Activated CD8-positive, alpha-beta memory T cell treated with anti-CD3 and anti-CD28 coated beads for 4 hours (primary cell): ENCODE results near the gene RBM4B.
"Not testable (repeated sequence)": the region's sequence is repeated elsewhere in the genome, so short reads cannot be mapped to it uniquely, and the experiment has no call there.

Experiments used
- DNase-seq, 2 donors: peaks; one replicate each; pipeline ENCODE4 v3.0.0-alpha.2; 2020; ENCODE audit warnings: low read depth in 2 of 2

Gene RBM4B, protein sequence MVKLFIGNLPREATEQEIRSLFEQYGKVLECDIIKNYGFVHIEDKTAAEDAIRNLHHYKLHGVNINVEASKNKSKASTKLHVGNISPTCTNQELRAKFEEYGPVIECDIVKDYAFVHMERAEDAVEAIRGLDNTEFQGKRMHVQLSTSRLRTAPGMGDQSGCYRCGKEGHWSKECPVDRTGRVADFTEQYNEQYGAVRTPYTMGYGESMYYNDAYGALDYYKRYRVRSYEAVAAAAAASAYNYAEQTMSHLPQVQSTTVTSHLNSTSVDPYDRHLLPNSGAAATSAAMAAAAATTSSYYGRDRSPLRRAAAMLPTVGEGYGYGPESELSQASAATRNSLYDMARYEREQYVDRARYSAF

DNA sequence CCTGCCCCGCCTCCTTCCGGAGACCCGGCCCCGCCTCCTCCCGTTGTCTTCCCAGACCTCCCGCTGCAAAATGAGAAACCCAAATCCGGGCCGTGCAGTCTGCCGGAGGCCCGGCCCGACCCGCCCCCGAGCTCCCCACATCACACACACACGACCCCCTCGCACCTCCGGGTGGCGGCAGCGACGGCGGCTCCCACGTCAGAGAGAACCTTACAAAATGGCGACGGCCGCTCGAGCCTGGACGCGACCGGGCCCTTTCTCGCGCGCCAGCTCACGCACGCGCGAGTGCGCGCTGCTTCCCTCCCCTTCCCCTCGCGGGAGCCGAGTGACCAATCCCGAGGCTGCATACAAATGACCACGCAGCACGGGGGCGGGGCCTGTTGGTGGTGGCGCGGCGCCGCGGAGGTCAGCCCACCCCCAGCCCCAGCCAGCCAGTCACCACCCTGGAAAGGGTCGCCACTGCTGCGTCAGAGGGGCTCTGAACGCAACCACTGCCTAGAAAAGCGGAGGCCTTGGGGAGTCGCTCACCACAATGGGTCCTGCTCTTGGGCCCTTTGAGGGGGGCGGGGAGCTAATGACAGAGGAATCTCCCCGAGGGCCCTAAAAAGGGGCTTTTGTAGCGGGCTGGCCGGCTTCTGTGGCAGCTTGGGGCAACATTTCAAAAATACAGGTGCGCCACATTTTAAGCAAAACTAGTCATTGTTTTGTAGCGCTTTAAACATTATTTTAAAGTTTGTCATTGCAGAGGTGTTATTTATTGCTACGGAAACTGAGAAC is at the start of gene RBM4B:
Gene RBM4B, minus strand, starts transcription at position 289 of the 777 bp plus-strand sequence. CDS start 808 bp downstream, outside the sequence.
- peak; percentile 86 to 87 for DNase-seq

DNA sequence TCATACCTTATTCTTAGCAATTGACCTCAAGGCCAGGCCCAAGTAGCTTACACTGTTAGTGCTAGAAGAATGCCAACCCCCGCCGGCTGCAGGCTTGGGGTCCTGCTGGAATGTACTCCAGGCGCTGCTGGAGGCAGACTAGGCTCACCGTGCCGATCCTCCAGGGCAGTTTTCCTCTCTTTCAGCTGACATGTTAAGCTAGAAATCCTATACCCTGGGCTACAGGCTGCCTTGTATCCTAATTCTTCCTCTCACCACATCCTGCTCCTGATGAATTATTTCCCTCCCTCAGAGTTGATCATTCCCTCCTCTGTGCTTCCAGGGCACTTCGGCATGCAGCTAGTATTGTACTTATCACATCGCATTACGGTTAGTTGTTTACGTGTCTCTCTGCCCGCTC is 48.0 kb upstream of the RBM4B start:
- DNase-seq, result no peak

DNA sequence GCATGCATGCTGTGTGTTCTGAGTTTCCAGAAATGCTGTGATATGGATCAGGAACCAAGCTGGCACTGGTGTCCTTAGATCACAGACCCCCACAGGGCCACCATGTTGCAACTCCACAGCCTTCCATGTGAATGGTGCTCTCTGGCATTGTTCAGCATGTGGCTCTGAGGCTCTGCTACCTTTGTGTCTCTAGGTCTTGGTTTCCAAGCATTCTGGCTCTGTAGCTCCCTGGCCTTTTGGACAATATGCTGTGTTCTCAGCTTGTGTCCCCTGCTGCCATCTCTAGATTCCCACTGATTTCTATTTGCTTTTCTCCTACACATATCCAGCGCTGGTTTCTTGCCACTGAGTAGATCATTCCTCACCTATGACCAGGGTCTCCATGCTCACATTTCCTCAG is 47.4 kb upstream of the RBM4B start:
- DNase-seq, result no peak

DNA sequence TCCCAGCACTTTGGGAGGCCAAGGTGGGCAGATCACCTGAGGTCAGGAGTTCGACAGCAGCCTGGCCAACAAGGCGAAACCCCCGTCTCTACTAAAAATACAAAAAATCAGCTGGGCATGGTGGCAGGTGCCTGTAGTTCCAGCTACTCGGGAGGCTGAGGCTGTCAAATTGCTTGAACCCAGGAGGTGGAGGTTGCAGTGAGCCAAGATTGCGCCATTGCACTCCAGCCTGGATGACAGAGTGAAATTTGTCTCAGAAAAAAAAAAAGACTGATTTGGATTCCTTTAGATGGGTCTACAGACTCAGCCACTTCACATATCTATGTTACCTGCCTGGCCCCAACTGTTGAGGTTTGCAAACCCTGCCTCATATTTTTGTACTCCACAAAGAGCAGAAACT is 46.5 kb upstream of the RBM4B start:
- DNase-seq, result not testable (repeated sequence)

DNA sequence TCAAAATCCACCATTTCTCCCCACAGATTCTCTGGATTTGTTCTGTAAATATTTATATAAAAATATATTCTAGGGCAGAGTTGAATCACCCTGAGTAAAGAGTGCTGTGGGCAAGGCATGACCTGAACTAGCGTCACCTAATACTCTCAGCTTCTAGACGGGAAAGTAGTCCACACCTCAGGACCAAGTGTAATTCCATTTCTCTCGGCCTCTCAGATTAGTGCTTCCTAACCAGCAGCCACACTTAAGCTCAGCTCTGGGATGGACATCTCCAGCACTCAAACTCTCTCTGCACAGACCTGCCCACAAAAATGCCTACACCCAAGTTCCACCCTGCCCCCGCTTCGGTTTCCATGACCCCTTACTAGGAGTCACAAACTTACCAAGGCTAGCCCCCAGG is 46.0 kb upstream of the RBM4B start:
- DNase-seq, result no peak

DNA sequence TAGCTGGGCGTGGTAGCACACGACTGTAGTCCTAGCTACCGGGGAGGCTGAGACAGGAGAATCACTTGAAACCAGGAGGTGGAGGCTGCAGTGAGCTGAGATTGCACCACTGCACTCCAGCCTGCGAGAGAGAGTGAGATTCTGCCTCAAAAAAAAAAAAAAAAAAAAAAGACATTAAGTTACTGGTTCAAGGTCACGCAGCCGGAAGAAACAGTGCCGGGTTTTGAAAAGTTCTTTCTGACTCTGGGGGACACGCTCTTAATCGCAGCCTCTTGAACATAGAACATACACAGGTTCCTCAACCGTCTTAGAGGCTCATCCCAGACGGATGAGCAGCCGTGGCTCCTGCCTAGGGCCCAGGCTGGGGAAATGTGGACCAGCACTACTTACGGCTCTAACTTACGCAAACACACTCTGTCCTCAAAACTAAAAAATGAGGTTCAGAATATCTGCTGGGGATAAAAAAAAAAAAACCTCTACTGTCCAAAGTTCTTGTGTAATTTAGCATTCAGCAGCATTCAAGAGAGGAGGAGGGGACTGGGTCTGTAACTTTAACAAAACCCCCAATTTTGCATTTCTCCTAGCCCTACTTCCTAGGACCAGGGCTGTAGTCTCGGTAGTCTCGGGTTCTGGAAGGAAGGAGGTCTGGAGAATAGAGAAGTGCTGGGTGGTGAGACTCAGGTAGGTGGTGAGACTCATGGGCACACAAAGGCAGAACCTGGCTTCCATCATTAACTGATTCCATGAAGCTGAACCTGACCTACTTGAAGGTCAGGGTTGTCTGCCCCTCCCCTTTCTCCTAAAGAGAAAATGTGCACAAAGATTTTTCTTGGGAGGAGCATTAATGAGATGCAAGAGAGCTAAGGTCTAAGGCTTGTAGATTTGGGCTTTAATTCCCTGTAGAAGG is 45.3 kb upstream of the RBM4B start:
- DNase-seq, result no peak

DNA sequence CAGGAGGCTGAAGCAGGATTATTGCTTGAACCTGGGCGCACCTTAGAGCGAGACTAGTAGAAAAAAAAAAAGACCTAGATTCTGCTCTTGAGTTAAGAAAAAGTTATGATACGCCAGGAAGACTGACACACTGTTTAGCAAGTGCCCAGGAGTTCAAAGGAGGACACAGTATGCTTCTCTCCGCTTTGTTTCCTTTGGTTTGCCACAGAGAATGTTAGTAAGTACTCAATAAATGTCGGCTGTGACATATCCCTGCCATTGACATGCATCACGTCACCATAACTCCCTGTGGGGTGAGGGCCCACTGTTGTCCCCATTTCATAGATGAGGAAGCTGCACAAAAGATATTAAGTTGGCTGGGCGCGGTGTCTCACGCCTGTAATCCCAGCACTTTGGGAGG is 44.3 kb upstream of the RBM4B start:
- DNase-seq, result no peak

DNA sequence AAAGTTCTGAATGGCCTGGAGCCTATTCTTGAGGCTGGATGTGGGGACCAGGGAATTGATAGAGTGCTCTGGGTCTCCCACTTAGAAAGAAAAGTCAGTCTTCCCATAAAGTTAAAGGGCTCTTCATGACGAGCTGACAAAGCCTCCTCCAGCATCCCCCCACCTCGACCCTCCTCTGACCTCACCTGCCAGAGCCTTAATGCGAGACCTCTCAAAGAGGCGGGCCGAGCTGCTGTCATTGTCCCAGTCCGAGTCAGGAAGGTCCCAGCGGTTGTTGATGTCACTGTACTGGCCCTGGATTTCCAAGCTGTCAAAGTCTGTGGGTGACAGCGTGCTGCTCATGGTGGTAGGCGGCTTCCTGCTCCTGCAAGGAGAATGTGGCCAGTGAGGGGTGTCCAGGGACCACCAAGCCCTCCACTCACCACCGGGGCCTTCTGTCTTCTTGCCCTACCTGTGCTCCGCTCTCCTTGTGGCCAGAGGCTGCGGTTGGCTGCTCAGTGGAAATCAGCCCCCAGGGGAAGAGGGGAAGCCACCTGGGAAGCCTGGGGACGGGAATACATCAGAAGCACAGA is 43.3 kb upstream of the RBM4B start:
- no peak for DNase-seq

DNA sequence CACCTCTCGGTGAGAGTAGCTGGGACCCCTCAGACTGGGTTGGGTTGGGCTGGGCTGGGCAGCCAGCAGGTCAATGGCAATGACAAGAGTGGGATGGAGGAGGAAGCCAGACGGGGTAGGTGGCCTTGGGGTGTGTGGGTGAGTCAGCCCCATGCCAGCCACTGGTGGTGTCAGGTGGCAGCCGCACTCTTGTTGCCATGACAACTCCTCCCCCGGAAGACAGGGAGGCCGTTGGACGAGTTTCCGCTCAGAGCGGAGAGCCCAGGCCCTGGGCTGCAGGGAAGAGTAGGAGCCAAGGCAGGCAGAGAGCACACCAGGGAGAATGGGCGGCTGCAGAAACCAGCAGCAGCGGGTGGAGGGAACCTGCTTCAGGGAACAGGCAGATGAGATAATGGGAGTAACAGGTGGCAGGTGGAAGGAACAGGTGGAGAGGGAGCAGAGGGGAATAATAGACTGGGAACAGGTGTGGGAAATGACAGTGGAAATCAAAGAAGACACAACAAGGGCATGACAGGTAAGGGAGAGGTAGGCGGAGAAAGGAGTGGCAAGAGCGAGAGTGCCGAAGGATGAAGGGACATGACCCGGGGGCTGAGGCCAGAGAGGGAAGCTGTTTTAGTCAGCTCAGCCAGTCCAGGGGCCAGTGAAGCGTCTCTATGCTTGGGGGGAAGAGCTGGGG is 42.7 kb upstream of the RBM4B start:
- peak in 1 of 2 donors; percentile 5 for DNase-seq

DNA sequence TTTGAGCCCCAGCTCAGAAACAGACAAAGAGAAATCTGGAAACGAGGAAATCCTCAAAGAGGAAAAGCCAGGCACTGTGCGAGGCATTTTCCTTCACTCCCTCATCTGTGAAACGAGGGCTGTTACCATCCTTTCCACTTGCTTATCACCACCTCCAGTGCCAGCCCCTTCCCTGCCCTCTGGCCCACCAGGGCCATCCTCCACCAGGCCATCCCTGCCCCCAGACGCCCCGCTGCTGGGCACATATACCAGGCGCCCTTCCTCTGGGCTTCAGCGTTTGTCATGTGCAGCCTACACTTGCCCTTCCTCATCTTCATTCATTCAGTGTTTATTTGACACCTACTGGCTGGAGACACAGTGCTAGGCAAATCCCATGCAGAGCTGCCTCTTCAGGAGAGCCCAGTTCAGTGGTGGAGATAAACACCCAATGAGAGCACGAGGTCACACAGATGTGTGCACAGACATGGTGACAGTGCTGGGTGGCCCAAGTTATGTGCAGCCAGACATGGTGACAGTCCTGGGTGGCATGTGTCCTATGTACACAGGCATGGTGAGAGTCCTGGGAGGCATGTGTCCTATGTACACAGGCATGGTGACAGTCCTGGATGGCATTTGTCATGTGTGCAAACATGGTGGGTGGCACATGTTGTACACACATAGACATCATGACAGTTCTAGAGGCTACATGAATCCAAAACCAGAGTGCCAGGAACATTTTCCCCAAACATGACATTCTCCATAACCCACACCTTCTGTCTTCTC is 41.6 kb upstream of the RBM4B start:
- DNase-seq, result no peak

DNA sequence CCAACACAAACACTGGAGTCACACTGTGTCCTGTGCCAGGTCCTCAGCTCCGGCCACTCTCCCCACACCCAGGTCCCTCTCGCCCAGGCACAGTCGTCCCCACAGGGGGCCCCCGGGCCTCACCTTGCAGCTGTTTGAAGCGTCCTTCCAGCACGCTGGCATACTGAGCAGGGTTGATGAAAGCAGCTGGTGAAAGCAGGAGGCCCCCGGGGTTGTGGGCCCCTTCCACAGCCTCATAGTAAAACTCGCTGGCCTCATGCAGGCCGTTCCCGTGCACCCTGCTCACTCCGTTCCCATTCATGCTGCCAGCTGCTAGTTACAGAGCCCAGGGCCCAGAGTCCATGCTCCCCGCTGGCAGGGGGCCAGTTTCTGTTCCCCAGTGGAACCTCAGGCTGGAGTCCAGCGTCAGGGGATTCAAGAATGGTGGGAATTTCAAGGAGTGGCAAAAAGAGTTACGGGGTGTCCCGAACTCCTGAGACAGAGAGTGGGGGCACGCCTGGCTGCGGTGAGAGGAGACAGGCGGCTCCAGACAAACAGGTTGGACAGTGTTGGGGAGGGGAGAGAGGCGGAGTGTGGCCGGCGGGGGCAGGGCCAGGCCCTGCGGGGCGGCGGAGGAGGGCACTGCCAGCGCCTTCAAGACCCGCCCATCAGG is 40.8 kb upstream of the RBM4B start:
- no peak for DNase-seq

DNA sequence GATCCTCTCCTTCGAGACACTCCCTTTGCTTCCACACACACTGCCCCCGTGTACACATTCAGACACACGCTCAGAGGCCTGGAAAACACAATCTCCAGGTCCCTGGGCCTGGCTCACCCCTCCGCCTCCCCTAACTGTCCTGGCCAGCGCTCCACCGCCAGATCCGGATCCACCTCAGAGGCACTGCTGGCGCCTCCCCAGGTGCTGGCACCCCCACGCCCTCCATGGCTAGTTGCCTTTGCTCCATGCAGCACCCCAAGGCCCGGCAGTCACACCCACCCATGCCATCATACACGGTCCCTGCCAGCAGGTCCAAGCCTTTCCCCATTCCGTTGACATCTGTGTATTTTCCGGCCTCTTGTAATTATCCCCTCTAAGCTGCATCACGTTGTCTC is 40.2 kb upstream of the RBM4B start:
- DNase-seq, result no peak

DNA sequence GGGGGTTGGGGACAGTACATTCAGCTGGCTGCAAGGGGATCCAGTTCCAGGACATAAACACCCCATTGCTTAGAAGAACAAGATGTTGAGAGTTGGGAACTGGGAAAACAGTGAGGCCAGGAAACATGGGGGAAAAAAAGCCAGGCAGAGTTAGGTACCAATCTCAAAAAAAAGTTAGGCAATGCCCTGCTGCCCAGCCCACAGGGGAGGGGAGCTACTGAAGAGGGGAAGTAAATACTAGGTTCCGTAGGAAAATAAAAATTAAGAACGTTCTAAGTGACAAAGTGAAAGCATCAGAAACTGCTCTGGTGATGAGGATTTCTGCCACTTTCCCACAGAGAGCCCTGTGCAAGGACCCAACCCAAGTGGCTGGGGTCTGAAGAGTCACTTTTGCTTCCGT is 39.3 kb upstream of the RBM4B start:
- DNase-seq, result no peak

DNA sequence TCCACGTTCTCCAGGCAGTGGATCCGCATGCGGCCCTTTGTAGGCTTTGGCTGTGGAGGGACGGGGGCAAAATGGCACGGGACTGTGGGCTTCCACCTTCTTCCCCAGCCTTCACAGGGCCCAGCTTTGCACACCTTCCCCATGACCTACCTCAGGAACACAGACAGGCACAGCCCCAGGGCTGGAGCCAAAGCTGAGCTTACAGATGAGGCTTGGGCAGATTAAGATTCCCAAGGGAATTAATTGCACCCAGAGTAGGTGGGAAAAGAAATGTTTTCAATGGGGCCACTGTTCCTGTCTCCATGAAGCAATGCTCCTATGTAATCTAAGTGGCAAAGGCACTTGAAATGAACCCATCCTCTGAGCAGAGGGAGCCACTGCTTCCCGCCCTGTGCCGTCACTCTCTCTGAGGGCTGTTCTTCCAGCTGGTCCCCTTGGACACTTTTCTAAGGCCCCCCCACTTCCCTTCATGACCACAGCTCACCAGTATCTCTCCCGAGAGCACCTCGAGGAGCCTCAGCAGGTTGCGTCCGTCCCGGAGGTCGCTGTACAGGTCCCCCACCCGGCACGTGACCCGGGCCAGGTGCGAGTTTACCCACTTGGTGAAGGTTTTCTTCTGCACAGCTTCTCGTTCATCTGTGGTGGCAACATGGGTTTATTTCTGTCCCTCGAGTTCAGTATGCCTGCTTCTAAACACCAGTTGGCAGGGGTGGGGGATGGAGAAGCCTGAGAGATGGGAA is 37.8 kb upstream of the RBM4B start:
- no peak for DNase-seq

DNA sequence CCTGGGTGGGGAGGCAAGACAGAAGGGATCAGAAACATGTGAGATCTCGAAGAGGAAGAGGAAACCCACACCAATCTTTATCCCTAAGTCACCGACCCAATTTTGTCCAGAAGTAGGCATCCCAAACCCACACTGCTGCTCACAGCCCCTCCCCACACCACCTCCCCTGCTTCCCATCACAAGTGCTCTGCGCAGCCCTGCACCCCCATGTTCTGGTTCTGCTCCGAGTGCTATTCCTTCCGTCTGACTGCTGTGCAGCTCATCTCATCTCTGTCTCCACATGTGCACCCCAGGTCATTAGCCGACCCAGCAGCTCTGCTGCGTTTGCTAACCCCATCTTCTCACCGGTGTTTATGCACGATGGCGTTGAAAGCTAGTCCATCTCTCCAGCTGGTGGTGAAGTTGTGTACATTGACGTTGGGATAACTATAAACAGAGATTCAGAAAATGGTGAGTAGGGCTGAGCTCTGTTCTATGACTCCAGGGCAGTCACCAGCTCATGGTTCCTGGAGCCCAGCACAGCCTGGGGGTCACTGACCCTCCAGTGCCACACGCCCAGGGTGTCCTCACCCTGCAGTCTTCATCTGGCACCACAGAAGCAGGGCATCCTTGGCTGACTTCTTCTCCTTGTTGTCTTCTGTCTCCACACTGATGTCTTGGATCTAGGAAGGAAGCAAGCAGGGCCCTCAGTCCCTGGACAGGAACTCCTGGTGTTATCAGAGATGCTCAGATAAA is 36.2 kb upstream of the RBM4B start:
- no peak for DNase-seq

DNA sequence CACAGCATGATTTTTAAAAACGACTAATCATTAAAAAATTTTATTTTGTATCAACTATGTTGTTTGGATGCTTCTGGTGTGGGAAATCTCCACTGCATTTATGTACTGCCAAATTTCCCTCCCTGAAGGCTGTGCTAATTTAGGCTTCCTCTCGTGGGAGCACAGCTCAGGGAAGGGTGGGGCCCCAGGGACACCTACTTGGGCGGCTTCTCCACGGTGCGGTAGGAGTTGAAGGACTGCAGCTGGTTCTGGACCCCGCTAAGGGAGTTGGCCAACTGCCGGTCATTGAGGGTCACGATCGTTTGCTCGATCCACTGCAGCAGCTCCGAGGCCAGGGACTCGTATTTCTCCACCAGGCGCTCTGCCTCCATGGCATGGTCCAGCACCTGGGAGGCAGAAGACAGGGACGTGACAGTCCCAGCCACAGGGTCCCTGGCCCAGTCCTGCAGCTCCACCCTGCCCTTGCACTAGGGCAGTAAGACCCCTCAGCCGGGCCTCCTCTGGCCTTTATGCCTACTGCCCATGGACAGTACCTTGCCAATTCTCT is 32.8 kb upstream of the RBM4B start:
- DNase-seq, result no peak

DNA sequence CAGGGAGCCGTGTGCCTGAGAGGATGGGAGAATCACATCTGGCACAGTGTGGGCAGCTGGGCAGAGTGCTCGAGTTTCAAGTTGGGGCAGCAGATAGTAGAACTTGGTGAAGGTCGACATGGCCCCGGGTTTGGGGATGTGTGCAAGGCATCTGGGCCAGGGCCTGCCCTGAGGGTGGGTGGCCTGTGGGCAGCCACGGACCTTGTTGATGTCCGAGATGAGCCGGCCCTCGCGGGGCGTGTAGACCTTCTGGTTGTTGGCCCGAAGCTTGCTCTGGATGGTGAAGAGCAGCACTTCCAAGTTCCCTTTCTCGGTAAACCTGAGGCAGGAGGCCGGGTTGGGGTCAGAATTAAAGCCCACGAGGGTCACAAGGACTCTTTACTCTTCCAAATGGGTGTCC is 31.0 kb upstream of the RBM4B start:
- no peak for DNase-seq

DNA sequence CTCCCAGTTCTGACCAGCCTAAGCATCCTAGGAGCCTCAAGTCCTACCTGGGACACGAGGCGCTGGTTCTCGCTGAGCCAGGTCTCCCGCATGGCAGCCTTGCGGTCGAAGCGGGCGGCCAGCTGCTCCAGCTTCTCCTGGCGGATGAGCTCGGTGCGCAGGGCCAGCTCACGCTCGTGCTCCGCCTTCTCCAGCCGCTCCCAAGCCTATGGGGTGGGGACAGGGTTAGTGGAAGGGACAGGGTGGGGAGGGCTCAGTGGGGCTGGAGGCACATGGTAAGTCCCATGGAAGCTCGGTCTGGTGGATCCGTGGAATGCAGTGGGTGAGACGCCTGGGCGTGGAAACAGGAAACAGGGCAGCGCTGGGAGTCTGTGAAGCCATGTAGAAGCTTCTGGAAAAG is 30.4 kb upstream of the RBM4B start:
- no peak for DNase-seq
